ENCODE data around the gene BPIFB1.

DNA sequence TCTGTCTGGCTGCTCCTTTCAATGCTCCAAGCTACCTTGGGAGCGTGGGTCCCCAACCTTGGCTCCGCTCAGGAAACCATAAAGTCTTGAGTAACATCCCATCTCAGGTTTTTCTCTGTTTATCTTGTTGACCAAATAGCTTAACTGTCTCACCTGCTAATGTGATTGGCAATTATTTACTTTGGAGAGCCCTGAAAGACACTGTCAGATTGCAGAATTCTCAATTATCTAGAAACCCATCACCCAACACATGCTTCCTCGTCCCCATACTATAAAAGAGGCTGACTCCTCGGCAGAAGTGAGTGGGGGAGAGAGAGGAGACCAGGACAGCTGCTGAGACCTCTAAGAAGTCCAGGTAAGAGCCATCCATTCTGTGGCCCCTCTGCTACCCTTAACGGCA is 47.3 kb upstream of the BPIFB1 start, which contains the start of gene BPIFA1:
- TF ChIP-seq POLR2AphosphoS5 (IDR thresholded peaks at IDR 0.05) (no peak), POLR2A (IDR thresholded peaks at IDR 0.05) (no peak)
- TF ChIP-seq, protein P1, sequence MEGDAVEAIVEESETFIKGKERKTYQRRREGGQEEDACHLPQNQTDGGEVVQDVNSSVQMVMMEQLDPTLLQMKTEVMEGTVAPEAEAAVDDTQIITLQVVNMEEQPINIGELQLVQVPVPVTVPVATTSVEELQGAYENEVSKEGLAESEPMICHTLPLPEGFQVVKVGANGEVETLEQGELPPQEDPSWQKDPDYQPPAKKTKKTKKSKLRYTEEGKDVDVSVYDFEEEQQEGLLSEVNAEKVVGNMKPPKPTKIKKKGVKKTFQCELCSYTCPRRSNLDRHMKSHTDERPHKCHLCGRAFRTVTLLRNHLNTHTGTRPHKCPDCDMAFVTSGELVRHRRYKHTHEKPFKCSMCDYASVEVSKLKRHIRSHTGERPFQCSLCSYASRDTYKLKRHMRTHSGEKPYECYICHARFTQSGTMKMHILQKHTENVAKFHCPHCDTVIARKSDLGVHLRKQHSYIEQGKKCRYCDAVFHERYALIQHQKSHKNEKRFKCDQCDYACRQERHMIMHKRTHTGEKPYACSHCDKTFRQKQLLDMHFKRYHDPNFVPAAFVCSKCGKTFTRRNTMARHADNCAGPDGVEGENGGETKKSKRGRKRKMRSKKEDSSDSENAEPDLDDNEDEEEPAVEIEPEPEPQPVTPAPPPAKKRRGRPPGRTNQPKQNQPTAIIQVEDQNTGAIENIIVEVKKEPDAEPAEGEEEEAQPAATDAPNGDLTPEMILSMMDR (IDR thresholded peaks at IDR 0.05), result no peak

Measured in breast epithelium (tissue), 3 donors.